IPS-18c (cell line): ENCODE data around the gene GRID1.
"Not testable (repeated sequence)": the region's sequence is repeated elsewhere in the genome, so short reads cannot be mapped to it uniquely, and the experiment has no call there.

Source experiments
- H3K4me3 ChIP-seq: 2 replicates; pipeline ENCODE4 v1.7.0; 2013; ENCODE audit warnings: low read depth, mild to moderate bottlenecking, low read length, moderate library complexity; ENCODE audit not compliant: insufficient read depth
- H3K9me3 ChIP-seq: one replicate; pipeline ENCODE4 v1.6.1; 2013; ENCODE audit warnings: mild to moderate bottlenecking, low read length, moderate library complexity; ENCODE audit not compliant: control insufficient read depth, insufficient read depth

GRID1 gene

DNA sequence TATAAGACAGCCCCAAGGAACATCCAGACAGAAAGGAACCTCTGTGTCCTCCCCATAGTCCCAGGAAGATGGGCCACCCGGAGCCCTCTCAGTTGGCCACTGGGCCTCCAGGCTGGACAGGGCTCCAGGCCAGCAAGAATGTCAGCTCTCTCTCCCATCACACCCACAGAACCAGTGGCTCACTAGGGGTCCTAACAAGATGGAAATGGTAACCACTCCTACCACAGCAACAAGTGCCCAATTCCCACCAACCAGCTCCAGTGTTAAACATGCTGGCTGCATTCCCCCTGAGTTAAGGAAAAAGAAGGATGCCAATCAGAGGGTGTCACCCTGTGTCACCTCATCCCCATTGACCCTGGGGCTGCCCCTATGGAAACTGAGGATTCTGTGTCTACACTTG lies 333.0 kb downstream of the GRID1 start:
- Histone ChIP-seq H3K9me3 (peaks cover 3% of the 10 kb centered on the region), H3K4me3 (no peak overlapping the region)

DNA sequence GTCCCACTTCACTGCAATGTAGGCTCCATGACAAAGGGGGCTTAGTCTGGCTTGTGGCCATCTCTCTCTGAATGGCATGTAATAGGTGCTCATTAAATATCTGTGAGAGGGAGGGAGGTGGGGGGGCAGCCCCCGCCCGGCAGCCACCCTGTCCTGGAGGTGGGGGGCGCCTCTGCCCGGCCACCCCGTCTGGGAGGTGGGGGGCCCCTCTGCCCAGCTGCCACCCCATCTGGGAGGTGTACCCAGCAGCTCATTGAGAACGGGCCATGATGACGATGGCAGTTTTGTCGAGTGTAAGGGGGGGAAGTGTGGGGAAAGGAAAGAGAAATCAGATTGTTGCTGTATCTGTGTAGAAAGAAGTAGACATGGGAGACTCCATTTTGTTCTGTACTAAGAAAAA lies 334.5 kb downstream of the GRID1 start:
- H3K9me3 ChIP-seq, result not testable (repeated sequence)

DNA sequence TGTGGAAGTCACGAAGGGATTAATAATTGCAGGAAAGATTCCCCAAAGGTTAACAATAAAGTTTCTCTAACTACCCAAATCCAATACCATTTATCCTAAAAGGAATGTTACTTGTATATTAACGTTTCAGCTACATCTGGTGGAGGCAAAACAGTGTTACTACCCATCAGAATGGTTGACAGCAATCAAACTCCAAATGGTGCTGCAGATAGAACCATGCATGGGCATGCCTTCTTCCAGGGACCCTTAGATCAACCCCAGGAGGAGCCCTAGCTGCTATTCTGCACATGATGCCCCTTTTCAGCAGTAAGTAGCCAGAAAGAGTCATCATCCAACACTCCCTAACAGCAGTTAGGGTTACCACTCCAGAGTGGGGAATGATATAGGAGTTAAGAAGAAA lies 336.3 kb downstream of the GRID1 start:
- Histone ChIP-seq H3K9me3 (peaks cover 6% of the 10 kb centered on the region), H3K4me3 (no peak overlapping the region)

More for the DNA sequence above, 334.5 kb downstream of the GRID1 start:
- not testable (repeated sequence) for H3K4me3 ChIP-seq

DNA sequence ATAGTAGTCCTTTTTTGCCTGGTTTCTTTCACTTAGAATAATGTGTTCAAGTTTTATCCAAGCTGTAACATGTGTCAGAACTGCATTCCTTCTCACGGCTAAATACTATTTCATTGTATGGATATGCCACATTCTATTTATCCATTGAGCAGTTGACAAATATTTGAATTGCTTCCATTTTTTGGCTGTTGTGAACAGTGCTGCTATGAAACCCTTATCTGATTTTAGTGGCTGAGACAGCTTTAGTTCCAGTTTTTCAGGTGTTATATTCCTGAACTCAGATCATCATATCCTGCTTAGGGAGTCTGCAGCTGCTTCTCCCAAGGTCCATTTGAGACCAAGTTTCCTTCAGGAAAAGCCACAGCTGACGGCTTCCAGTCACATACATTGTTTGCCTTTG lies 339.2 kb downstream of the GRID1 start:
- Histone ChIP-seq H3K9me3 (peaks cover 8% of the 10 kb centered on the region), H3K4me3 (no peak overlapping the region)

DNA sequence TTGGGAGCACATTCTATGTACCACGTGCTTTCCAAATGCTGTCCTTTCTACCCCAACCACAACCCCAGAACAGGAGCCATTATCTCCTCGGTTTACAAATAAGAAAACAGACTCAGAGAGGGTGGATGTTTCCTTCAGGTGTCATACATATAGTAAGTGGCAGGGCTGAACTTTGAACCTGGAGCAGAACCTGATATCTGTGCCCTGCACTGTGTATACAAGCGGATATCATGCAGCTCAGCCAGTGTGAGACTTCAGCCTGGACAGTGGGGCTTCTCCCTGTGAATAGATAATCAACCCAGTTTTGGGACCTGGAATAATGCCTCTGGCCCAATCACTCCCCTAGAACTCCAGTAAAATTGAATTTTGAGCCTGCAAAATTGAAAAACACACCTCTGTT lies 341.1 kb downstream of the GRID1 start:
- Histone ChIP-seq H3K9me3 (peaks cover 5% of the 10 kb centered on the region), H3K4me3 (no peak overlapping the region)

DNA sequence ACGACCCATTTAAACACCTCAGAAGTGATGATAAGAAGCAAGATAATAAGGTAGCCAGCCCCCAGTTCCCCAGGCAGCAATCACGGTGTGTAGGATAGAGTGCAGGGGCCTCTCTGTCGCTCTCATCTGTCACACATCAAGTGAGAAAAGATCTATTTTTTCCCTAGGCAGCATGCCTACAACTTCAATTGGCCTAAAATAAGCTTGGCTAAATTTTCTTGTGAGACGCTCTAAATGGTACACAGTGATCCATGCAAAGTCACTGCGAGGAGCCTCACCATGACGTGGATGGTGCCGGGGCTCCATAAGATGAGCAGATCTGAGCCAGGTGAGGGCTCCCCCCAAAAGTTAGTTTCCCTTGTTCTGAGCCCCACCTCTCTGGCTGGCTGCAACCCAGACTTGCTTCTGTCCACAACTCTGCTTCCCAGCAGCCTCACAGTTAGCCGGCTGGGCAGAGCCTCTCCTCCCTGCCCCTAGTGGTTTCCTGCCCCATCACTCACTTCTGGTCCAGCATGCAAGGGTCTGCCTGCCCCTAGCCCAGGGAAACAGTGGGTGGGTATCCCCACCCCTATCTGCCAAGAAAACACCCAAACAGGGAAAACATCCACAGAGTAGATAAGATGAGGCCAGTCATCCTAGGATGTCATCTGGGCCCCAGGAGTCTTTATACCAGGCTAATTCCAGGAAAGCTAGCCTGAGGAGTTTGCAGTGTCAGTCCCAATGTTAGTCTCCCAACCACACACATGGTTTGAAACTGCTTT lies 342.1 kb downstream of the GRID1 start:
- H3K4me3 ChIP-seq, result no peak overlapping the region
- H3K9me3 ChIP-seq, result peaks cover 5% of the 10 kb centered on the region

DNA sequence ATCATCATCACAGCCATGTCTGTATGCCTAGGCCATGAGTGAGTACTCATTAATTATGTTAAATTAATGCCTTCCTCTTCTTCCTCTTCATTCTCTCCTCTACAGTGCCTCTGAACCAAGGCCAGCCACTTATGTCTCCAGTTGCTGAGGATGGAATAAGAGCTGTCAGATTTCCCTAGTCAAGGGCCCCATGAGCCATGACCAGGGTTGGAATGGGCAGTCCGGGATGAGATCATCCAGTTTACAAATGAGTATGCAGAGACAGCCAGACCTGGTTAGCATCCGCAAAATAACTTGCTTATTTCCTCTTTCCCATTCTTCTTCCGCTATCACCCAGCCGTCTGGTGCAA lies 342.7 kb downstream of the GRID1 start:
- no peak overlapping the region for H3K4me3 ChIP-seq
- H3K9me3 ChIP-seq, result peaks cover 5% of the 10 kb centered on the region

DNA sequence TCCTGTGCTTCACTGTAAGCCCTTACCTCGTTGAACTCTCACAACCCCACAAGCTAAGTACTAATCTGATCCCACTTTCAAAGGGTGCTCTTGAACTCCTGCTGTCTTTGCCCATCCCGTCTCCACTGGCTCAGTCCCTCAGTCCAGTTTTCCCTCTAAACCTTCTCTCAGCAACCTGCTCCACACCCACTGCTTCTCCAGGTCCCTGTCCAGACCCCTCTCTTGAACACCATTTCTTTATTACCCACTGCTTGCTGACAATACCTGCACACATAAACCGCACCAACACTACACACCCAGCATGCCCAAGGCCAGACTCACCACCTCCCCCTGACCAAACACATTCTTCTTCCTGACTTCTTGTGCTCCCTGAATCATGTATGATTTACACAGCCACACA lies 343.3 kb downstream of the GRID1 start:
- Histone ChIP-seq H3K4me3 (no peak overlapping the region), H3K9me3 (peaks cover 5% of the 10 kb centered on the region)

DNA sequence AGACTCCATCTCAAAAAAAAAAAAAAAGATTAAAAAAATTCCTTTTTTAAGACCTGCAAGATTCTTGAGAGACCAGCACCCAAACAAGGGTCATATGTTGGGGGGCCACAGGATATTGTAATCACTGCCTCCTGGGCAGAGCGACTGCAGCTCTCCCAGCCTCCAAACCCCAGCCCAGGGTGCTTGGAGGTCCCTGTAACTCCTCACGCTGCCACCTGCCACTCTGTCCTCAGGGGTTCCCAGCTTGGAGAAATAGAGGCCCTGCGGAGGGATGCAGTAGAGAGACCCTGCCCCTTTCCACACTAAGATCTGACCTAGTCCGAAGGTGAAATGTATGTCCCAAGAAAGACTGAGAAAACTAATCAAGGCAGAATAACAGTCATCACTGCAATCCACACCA lies 343.7 kb downstream of the GRID1 start:
- H3K4me3 ChIP-seq, result no peak overlapping the region
- peaks cover 2% of the 10 kb centered on the region for H3K9me3 ChIP-seq

DNA sequence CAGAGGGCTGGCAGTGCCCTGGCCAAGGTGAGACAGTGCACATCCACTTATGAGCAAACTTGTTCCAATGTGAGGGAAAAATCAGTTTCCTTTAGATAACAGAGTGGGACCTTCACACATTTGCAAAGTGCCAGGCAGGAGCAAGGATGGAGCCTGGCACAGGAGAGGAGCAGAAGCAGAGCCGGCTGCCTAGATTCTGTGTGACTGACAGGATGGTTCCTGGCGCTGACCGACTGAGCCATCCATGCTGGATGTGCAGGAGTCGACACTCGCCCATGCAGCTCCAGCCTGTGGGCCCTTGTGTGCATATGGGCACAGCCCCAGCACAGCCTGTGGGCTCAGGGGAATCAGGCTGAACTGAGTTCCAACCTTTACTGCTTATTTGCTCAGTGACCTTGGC lies 346.5 kb downstream of the GRID1 start:
- Histone ChIP-seq H3K4me3 (no peak overlapping the region), H3K9me3 (peaks cover 2% of the 10 kb centered on the region)

DNA sequence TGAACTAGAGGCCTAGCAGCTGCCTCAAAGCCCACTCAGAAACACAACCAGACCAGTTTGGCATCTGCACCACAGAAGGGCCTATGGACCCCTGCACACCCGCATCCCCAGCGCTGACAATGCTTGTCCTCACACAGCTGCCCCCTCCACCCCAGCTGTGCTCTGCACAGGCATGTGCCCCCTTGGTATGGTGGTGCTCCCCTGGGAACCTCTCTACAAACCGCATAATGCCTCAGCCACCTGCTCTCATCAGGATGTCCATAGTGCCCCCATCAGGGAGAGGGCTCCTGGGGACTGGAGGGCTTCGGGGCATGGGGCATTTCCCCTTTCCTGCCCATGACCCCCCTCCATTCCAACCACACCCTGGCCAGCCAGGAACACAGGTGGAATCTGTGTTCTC lies 347.5 kb downstream of the GRID1 start:
- no peak overlapping the region for H3K4me3 ChIP-seq
- H3K9me3 ChIP-seq, result peaks cover 2% of the 10 kb centered on the region

DNA sequence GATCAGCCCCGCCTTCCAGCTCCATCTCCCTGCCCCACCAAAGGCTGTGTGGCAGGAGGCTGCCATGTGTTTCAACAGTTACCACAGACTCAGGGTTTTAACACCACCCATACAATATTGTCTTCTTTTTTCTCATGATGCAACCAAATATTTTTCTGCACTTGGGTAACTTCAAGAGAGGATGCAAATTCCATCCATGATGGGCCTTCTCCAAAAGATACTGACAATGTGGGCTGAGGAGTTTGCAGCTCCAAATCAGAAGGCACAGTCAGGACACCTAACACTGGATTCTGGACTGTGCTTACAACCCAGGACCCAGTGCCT lies 347.9 kb downstream of the GRID1 start:
- Histone ChIP-seq H3K4me3 (no peak overlapping the region), H3K9me3 (peaks cover 2% of the 10 kb centered on the region)

DNA sequence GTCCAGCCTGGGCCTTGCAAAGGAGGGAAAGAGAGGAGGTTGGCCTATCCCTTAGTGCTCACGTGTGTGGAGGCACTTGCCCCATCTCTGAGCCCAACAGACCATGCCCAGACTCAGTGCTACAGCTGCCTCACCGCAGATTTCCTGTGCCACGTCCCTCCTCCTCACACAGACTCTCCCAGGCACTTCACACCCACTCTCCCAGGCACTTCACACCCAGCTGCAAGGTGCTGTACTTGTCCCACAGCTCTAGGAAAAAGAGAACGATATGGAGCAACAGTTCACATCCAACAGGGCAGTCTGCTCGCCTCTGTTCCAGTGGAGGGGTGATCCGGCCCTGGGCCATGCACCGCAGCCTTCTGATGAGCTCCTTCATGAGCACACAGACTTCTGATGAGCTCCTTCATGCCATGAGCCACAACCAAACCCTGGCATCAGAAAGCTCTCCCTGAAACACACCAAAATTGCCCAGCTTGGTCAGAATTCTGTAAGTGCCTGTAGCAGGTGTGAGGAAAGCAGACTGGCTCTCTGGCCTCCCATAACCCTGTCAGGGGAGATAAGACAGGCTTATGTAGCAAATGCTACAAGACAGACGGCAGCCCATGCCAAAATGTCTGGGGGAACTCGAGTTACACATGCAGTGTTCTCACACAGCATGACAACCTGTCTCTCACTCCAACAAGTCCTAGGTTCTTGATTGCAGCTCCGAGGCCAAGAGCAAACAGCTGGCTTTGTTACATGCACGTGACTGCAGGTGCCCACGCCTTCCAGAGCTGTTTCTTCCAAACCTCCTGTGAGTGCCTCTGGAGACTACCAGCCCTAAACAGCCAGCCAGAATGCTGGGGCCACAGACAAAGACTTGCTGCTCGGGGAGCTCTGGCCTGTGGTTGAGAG lies 348.5 kb downstream of the GRID1 start:
- no peak overlapping the region for H3K4me3 ChIP-seq
- H3K9me3 ChIP-seq, result no peaks in the 10 kb centered on the region

DNA sequence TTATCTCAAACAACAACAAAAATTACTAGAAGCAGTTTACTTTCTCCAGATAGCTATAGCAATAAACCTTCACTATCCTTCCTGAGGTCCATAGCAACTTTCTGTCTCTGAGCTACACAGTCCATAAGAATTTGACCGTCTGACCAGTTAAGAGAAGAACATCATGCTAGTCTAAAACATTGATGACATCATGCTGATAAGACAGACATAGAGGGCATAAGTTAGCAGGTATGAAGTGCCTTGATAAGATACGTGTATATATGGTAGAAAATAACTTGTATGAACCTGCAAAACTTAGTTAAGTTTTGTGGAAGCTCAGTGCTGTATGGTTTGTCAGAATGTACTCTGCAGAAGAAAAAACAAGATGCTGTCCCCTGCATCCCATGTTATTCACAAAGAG lies 353.0 kb downstream of the GRID1 start:
- Histone ChIP-seq H3K9me3 (no peaks in the 10 kb centered on the region), H3K4me3 (no peak overlapping the region)

DNA sequence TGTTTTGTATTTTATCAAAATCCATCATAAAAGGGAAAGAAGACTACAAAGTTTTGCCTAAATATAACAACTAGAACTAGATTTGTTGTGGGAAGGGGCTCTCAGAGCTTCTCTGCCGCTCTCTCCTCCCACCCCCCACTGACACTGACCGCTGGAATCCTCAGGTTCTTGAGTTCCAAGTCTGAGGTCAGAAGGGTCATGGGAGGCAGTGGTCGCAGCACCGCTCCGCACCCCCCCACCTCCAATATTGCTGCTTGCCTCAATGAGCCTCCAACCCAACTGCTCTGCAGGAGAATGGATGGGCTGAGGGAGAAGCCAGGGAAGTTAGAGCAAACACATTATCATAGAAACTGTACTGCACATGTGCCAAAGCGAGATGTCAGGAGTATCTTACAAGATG lies 359.4 kb downstream of the GRID1 start:
- Histone ChIP-seq H3K9me3 (no peaks in the 10 kb centered on the region), H3K4me3 (no peak overlapping the region)

DNA sequence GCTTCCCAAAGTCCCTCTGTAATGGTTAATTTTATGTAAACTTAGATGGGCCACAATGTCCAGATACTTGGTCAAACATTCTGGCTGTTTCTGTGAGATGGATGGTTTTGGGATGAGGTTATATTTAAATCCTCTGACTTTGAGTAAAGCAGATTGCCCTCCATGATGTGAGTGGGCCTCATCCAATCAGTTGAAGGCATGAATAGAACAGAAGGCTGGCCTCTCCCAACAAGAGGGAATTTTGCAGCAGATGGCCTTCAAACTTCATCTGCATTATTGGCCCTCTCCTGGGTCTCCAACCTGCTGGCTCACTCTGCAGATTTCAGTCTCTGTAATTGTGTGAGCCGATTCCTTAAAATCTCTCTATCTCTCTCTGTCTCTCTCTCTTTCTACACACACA lies 362.3 kb downstream of the GRID1 start:
- Histone ChIP-seq H3K9me3 (no peaks in the 10 kb centered on the region), H3K4me3 (no peak overlapping the region)

DNA sequence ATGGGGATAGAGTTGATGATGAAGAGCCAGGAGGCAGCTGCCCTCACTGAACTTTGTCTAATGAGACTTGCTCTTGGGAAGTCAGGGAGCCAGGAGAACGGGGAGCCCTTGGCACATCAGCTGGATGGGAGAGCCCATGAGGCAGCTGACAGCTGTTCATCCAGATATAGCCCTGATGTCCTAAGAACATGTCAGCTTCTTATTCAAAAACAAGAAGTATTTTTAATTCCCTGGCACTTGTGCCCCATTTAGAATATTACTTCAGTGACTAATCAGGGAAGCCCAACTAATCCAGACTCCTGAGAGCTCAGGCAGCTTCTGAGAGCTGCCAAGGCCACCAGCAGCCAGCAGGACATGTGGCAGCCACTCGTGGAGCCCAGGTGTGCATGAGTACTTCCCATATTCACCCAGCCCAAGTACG lies 363.4 kb downstream of the GRID1 start:
- Histone ChIP-seq H3K4me3 (no peak overlapping the region), H3K9me3 (no peaks in the 10 kb centered on the region)

DNA sequence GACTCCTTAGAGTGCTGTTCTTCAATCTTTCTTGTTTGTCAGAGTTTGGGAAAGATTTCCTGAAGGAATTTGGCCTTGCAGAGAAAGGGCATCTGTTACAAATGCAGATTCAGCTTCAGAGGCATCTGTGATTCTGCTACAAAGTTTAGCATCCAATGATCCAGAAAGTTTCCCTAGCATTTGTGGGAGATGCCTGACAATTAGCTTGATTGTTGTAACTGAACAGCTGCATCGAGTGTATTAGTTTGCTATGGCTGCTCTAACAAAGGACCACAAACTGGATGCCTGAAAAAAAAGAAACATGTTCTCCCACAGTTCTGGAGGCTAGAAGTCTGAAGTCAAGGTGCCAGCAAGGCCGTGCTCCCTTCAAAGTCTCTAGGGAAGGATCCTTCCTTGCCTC lies 365.1 kb downstream of the GRID1 start:
- H3K9me3 ChIP-seq, result no peaks in the 10 kb centered on the region
- H3K4me3 ChIP-seq, result no peak overlapping the region
